Epidermal melanocyte (primary cell): ENCODE data around the gene TXLNA.
A peak's percentile ranks its signal among the peaks of the same experiment; 100 is the strongest.
"Not testable (repeated sequence)": the region's sequence is repeated elsewhere in the genome, so short reads cannot be mapped to it uniquely, and the experiment has no call there.

ENCODE experiments used
- DNase-seq: peaks from one replicate; pipeline ENCODE4 v3.0.0; 2011; ENCODE audit warnings: low spot score; ENCODE audit not compliant: insufficient read length

The TXLNA gene

GRCh38 chr1:32179443-32180185 is at the start of gene TXLNA:
Gene TXLNA (plus strand): TSS chr1:32179675. CDS start chr1:32180346, 671 bp downstream.
- peak; percentile 94 for DNase-seq

GRCh38 chr1:32133950-32134280 is 45.6 kb upstream of the TXLNA start:
- not testable (repeated sequence) for DNase-seq

DNA sequence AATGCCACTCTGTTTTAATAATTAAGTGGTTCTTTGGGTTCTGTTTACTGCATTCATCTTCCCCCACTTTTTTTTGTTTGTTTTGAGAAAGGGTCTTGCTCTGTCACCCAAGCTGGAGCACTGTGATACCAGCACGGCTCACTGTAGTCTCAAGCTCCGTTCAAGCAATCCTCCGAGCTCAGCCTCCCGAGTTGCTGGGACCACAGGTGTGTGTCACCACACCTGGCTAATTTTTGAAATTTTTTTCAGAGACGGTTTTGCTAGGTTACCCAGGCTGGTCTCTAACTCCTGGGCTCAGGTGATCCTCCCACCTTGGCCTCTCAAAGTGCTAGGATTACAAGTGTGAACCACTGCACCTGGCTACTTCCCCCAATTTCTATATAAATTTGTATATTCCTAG is 42.4 kb upstream of the TXLNA start:
- DNase-seq = no peak

- no peak for DNase-seq
Measured at GRCh38 chr1:32138965-32139364, 40.5 kb upstream of the TXLNA start.

GRCh38 chr1:32142446-32143301 is 36.8 kb upstream of the TXLNA start:
- peak; percentile 72 for DNase-seq

DNA sequence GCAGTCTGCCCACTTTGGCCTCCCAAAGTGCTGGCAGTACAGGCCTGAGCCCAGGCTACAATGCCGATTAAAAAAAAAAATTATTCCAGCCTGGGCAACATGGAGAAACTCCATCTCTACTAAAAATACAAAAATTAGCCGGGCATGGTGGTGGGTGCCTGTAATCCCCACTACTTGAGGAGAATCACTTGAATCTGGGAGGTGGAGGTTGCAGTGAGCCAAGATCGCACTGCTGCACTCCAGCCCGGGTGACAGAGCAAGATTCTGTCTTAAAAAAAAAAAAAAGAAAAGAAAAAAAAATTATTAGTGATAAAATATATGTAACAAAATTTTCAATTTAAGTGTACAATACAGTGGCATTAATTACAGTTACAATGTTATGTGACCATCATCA is 36.2 kb upstream of the TXLNA start:
- DNase-seq = not testable (repeated sequence)

GRCh38 chr1:32144033-32144432 is 35.4 kb upstream of the TXLNA start:
- no peak for DNase-seq

- DNase-seq = not testable (repeated sequence)
Measured at GRCh38 chr1:32147799-32148198, 31.7 kb upstream of the TXLNA start.

GRCh38 chr1:32150847-32151246 is 28.6 kb upstream of the TXLNA start:
- no peak for DNase-seq

GRCh38 chr1:32151319-32151787 is 28.1 kb upstream of the TXLNA start:
- DNase-seq = no peak

DNA sequence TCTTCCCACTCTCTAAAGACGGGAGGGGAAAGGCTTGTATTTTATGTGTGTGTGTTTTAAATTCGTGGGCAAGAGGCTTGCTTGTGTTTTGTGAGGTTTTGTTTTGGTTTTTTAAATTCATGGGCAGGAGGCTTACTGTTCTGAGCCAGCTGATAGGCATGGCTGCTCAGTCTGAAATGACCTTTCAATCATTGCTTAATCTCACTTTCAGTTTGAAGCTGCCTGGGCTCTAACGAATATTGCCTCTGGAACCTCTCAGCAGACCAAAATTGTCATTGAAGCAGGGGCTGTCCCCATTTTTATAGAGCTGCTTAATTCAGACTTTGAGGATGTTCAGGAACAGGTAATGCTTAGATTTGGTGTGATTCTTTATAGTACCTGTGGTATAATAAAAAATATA is 20.3 kb upstream of the TXLNA start:
- no peak for DNase-seq

GRCh38 chr1:32163405-32163804 is 16.1 kb upstream of the TXLNA start:
- DNase-seq = no peak

DNA sequence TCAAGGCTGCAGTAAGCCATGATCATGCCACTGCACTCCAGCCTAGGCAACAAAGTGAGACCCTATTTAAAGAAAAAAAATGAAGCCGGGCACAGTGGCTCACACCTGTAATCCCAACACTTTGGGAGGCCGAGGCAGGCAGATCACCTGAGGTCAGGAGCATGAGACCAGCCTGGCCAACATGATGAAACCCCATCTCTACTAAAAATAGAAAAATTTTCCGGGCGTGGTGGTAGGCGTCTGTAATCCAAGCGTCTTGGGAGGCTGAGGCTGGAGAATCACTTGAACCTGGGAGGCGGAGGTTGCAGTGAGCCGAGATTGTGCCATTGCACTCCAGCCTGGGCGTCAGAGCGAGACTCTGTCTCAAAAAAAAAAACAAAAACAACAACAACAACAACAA is 13.8 kb upstream of the TXLNA start:
- DNase-seq = not testable (repeated sequence)

DNA sequence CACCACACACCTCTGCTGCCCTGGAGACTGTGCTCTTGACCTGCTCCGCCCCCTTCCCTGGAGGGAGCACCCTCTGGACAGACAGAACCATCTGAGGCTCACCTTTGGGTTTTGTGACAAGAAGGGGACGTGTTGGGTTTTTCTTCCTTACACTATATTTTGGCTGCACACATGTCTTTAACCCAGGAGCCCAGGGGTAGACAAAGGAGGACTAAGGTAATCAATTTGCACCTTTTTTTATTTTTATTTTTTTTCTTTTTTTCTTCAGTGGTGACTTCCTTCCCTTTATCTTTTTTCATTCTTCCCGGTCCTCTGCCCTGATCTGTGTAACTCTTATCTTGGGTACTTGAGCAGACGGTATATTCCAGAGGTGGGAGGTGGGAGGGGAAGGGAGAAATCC is 8.5 kb upstream of the TXLNA start:
- no peak for DNase-seq

DNA sequence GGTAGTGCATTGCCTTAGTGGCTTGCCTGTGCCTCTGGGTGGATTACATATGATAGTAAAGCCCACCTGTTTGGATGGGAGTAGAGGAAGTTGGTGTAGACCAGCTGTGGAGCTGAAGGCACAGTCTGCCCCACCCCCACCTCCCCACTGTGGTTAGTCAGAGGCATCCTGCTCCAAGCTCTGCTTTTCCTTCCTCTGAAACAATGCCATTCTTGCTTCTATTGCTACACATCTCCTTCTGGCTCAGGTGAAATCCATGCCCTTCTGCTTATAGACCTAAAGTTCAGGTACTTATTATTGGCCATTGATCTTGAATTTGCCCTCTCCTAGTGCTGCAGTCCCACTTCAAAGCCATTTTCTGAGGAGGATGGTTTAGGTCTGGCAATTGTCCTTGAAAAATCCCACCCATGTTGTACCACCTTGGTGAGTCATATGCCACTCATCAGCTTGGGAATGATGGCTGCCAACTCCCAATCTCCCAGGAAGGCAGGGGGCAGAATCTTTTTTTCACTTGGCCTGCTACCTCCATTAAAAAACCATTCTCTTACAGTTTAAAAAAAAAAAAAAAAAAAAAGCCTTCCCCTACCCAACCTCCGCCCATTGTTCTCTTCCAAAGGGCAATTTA is 6.7 kb upstream of the TXLNA start:
- DNase-seq = no peak

DNA sequence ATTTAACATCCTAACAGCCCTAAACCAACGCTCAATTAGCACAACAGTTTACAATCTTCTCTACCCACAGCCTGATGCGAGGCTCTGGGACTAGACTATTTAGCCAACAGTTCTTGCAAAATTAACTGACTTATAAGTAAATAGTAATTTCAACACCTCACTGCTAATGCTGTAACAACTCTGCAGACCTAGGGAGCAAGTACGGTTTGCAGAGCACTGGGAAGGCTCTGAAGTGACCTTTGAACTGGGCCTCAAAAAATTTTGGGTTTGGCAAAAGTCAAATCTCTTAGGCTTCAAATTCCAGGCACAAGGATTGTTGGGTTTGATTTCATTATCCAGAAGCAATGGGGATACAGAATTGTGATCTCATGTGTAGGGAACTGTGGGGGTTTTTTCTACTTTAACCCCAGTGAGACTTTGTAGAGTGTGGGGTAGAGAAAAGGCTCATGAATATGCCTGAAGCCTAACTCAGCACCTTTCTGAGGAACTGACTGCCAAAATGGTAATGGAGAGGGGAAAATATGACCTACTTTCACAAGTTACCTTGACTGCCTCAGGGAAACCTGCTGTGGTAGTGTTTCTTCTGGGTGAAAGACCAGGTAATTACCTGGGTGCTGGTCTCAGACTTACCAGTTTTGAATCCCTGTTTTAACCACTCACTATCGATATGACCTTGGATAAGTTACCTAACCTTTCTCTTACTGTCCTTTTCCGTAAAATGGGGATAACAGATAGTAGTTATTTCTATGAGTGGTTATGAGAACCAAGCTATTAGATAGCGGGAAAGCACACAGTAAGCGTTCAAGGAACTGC is 889 bp upstream of the TXLNA start:
- no peak for DNase-seq

DNA sequence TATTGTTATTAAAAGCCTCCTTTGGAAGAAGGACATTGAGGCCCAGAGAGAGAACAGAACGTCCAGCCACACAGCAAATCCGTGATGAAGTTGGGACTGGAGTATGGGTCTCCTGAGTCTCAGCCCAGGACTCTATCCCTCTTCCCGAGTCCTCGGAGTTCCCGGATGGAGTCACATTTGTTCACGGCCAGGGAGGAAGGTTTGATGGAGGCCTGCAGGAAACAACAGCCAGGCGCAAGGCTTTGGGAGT is 357 bp upstream of the TXLNA start:
- no peak for DNase-seq

DNA sequence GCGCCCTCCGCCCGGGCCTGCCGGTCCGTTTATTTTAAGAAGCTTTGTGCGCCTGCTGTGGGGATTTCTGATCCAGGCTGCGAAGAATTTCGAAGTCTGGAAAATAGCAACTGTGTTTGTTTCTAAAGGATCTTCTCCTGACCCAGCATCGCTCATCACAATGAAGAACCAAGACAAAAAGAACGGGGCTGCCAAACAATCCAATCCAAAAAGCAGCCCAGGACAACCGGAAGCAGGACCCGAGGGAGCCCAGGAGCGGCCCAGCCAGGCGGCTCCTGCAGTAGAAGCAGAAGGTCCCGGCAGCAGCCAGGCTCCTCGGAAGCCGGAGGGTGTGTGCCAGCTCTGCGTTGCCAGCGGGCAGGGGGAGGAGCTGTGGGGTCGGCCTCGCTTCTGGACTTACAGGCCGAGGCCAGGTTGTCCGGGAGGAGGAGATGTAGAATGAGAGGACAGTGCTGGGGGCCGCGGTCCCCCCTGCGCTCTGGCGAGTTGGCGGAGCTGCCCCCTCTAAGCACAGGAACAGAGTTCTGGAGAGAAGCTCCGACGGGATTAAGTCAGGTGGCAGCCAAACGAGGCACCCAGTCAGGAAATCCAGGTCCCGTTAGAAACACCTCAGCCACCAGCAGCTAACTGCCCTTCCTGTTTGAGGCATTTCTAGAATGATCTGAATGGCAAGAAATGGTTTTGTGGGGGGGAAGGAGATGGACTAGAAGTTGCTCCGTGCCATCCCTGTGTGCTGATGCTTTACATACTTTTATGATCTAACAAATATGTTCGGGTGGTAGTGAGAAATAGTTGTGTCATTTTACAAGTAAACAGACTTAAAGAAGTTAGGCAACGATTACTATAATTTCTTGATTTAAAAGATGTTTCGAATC is 948 bp downstream of the TXLNA start:
- DNase-seq = peak; percentile 56

- DNase-seq = no peak
Measured at GRCh38 chr1:32181065-32181464, 1.6 kb downstream of the TXLNA start.

- DNase-seq = no peak
Measured at GRCh38 chr1:32181563-32181962, 2.1 kb downstream of the TXLNA start.

DNA sequence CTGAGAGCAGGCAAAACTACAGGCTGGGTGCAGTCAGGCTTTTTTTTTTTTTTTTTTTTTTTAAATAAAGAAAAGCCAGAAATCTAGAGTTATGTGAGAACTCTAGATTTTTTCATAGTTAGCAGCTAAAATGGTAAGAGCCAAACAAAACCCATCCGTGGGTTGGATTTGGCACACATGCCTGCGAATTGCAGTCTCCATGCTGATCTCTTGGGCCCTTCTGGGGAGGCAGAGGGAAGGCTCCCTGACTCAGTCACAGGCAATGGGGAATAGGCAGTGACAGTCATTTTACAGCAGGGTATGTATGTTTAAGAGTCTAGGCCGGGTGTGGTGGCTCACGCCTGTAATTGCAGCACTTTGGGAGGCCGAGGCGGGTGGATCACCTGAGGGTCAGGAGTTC is 2.6 kb downstream of the TXLNA start:
- no peak for DNase-seq
